Rectal smooth muscle tissue (tissue), 1 donor: Measurements from ENCODE around the gene AADACL3.
"Not testable (repeated sequence)": the region's sequence is repeated elsewhere in the genome, so short reads cannot be mapped to it uniquely, and the experiment has no call there.

ENCODE experiments used
- H3K27ac ChIP-seq: one replicate; pipeline ENCODE4 v1.7.0; 2013; ENCODE audit warnings: low read depth, low read length, inconsistent platforms
- H3K27me3 ChIP-seq: one replicate; pipeline ENCODE4 v1.7.0; 2013; ENCODE audit warnings: low read length; ENCODE audit not compliant: control insufficient read depth, insufficient read depth
- H3K36me3 ChIP-seq: one replicate; pipeline ENCODE4 v1.7.0; 2013; ENCODE audit warnings: low read length; ENCODE audit not compliant: control insufficient read depth, insufficient read depth
- H3K4me1 ChIP-seq: one replicate; pipeline ENCODE4 v1.7.0; 2013; ENCODE audit warnings: low read length; ENCODE audit not compliant: control insufficient read depth, insufficient read depth
- H3K4me3 ChIP-seq: one replicate; pipeline ENCODE4 v1.7.0; 2013; ENCODE audit warnings: low read length
- H3K9ac ChIP-seq: one replicate; pipeline ENCODE4 v1.7.0; 2013; ENCODE audit warnings: low read length

The AADACL3 gene

DNA sequence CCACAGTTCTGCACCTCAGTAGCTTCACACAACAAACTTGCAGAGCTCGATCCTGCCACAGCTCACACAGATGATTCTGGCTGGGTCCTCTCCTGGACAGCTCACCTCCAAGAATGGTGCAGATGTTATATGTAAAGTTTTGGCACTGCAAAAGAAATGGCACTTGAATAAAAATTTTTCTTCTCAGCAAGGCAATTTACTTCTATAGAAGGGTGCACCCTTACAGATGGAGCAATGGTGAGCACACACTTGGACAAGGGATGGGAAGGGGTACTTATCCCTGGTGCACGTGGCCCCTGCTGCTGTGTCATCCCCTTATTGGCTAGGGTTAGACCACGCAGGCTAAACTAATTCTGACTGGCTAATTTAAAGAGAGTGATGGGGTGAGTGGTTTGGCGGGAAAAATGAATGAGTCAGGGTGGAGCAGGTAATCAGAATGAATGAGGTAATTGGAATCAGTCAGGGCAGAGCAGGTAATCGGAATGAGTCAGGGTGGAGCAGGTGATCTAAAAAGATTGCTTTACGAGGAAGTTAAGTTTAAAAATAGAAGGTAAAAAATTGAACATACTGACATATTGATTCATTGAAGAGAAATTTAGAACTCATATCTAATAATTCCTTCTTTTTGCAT is 12.0 kb upstream of the AADACL3 start:
- H3K27ac ChIP-seq, result no peak overlapping the region

GRCh38 chr1:12706061-12706460 is 9.8 kb upstream of the AADACL3 start:
- no peak overlapping the region for H3K9ac ChIP-seq
- H3K27ac ChIP-seq, result no peak overlapping the region
- no peaks in the 10 kb centered on the region for H3K27me3 ChIP-seq
- H3K4me1 ChIP-seq, result no peaks in the 10 kb centered on the region
- no peaks in the 10 kb centered on the region for H3K36me3 ChIP-seq
- no peak overlapping the region for H3K4me3 ChIP-seq

More for the DNA sequence above, 12.0 kb upstream of the AADACL3 start:
- H3K4me1 ChIP-seq, result no peaks in the 10 kb centered on the region
- no peak overlapping the region for H3K4me3 ChIP-seq
- H3K9ac ChIP-seq, result no peak overlapping the region
- no peaks in the 10 kb centered on the region for H3K36me3 ChIP-seq
- H3K27me3 ChIP-seq, result no peaks in the 10 kb centered on the region

- Histone ChIP-seq H3K27me3 (no peaks in the 10 kb centered on the region), H3K4me1 (no peaks in the 10 kb centered on the region), H3K4me3 (no peak overlapping the region), H3K27ac (no peak overlapping the region), H3K36me3 (no peaks in the 10 kb centered on the region), H3K9ac (no peak overlapping the region)
Measured at GRCh38 chr1:12708396-12709090, 7.4 kb upstream of the AADACL3 start.

- Histone ChIP-seq H3K4me3 (no peak overlapping the region), H3K9ac (no peak overlapping the region), H3K27me3 (no peaks in the 10 kb centered on the region), H3K36me3 (no peaks in the 10 kb centered on the region), H3K4me1 (no peaks in the 10 kb centered on the region), H3K27ac (no peak overlapping the region)
Measured at GRCh38 chr1:12709091-12709491, 6.8 kb upstream of the AADACL3 start.

GRCh38 chr1:12709696-12710095 is 6.2 kb upstream of the AADACL3 start:
- Histone ChIP-seq H3K9ac (no peak overlapping the region), H3K27ac (no peak overlapping the region), H3K36me3 (no peaks in the 10 kb centered on the region), H3K4me1 (no peaks in the 10 kb centered on the region), H3K27me3 (no peaks in the 10 kb centered on the region), H3K4me3 (no peak overlapping the region)

- Histone ChIP-seq H3K4me1 (no peaks in the 10 kb centered on the region), H3K9ac (no peak overlapping the region), H3K4me3 (no peak overlapping the region), H3K27me3 (no peaks in the 10 kb centered on the region), H3K36me3 (no peaks in the 10 kb centered on the region), H3K27ac (no peak overlapping the region)
Measured at GRCh38 chr1:12711536-12711935, 4.4 kb upstream of the AADACL3 start.

DNA sequence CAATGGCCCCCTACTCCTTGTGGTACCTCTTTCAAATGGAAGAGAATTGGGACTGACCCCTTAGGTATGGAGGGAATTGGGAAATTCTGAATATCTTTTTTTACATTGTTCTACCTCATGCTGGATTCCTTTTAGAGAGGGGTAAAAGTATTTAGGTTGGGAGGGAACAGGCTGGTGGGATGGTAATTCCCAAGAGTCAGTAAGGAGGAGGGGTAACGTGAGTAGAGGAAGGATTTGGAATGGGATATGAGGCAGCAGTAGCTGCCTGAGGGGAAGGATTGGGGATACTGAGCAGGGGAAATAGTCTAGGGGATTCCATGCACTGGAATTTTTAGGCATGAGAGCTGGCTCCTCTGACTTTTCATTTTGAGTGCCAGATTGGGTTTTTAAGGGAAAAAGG is 3.8 kb upstream of the AADACL3 start:
- no peaks in the 10 kb centered on the region for H3K27me3 ChIP-seq
- H3K9ac ChIP-seq, result no peak overlapping the region
- no peak overlapping the region for H3K4me3 ChIP-seq
- H3K27ac ChIP-seq, result no peak overlapping the region
- H3K36me3 ChIP-seq, result no peaks in the 10 kb centered on the region
- H3K4me1 ChIP-seq, result no peaks in the 10 kb centered on the region

GRCh38 chr1:12712929-12713328 is 3.0 kb upstream of the AADACL3 start:
- Histone ChIP-seq H3K4me1 (no peaks in the 10 kb centered on the region), H3K27me3 (no peaks in the 10 kb centered on the region), H3K4me3 (no peak overlapping the region), H3K9ac (no peak overlapping the region), H3K36me3 (no peaks in the 10 kb centered on the region), H3K27ac (no peak overlapping the region)

DNA sequence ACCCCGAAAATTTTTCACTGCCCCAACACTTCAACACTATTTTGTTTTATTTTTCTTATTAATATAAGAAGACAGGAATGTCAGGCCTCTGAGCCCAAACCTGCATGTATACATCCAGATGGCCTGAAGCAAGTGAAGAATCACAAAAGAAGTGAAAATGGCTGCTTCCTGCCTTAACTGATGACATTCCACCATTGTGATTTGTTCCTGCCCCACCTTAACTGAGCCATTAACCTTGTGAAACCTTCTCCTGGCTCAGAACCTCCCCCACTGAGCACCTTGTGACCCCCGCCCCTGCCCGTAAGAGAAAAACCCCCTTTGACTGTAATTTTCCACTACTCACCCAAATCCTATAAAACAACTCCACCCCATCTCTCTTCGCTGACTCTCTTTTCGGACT is 2.3 kb upstream of the AADACL3 start:
- not testable (repeated sequence) for H3K4me1 ChIP-seq, H3K4me3 ChIP-seq, H3K27me3 ChIP-seq, H3K9ac ChIP-seq, H3K27ac ChIP-seq, H3K36me3 ChIP-seq

DNA sequence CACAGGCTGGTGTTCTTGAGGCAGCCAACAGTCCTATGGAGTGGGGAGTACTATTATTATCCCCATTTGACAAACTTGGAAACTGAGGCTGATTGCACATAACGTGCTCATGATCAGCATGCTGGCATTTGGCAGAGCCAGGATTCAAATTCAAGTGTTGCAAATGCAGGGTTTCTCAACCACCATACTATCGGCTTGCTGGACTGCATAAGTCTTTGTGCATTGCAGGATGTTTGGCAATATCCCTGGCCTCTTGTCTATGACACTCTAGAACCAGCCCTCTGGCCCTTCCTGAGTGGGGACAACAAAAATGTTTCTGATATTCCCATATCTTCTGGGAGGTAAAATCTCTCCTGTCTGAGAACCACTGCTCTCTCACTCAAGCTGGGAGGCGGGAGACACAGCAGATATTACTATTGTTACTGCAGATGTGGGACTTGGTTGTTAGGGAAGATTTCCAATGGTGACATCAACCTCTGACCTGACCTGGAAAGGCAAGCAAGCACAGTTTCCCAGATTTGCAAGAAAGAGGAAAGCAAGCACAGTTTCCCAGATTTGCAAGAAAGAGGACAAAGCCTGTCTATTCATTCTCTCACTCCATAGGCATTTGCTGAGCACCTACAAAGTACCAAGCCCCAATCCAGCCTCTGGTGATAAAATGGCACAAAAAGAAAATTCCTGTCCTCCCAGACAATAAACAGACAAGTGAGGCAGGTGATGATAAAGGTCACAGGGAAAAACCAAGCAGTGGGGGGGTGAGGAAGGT is 1.0 kb upstream of the AADACL3 start:
- Histone ChIP-seq H3K4me3 (no peak overlapping the region), H3K4me1 (no peaks in the 10 kb centered on the region), H3K9ac (no peak overlapping the region), H3K27ac (no peak overlapping the region), H3K27me3 (no peaks in the 10 kb centered on the region), H3K36me3 (no peaks in the 10 kb centered on the region)

DNA sequence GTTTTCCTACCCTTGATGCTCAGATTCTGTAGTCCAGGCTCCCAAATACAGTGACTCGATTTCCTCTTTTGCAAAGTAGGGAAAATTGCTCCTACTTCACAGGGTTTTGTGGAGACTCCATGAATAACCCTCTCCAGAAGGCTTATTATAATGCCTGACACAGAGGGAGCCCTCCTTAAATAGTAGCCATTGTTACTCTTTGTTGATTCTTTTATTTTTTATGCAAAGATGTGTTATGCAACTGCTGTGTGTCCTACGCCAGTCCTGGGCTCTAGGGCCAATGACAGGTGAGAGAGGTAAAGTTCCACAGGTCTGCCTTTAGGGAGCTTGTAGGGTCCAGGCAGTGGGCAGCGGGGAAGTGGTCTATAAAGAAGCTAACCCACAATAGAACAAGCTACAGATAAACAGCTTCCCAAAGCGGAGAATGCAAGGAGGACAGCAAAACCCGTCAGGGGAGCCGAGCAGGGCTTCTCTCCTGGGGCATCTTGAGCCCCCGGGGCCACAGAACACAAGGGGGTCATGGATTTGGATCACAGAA is 1.5 kb downstream of the AADACL3 start:
- H3K27me3 ChIP-seq, result no peaks in the 10 kb centered on the region
- H3K36me3 ChIP-seq, result no peaks in the 10 kb centered on the region
- H3K27ac ChIP-seq, result no peak overlapping the region

GRCh38 chr1:12722626-12723025 is 6.7 kb downstream of the AADACL3 start:
- Histone ChIP-seq H3K9ac (no peak overlapping the region), H3K27ac (no peak overlapping the region), H3K36me3 (no peaks in the 10 kb centered on the region), H3K27me3 (no peaks in the 10 kb centered on the region), H3K4me1 (no peaks in the 10 kb centered on the region), H3K4me3 (no peak overlapping the region)

More for the DNA sequence above, 1.5 kb downstream of the AADACL3 start:
- Histone ChIP-seq H3K4me3 (no peak overlapping the region), H3K4me1 (no peaks in the 10 kb centered on the region), H3K9ac (no peak overlapping the region)
